RWPE2 (cell line): ENCODE results near the gene AMOTL1.

Experiments used
- ATAC-seq: fragments of 200-7000 bp; cut with Tn5 transposase; 3 replicates; pipeline ENCODE4 v1.9.1; 2021; ENCODE audit warnings: low read depth
- DNase-seq: peaks from one replicate; pipeline ENCODE4 v3.0.0-alpha.2; 2020; ENCODE audit warnings: low spot score
- H3K27ac ChIP-seq: fragments of 450-650 bp; 2 replicates; pipeline ENCODE4 v1.5.1; 2017; ENCODE audit warnings: mild to moderate bottlenecking; ENCODE audit not compliant: poor library complexity, severe bottlenecking
- H3K27me3 ChIP-seq: fragments of 250-450 bp; sonication (Bioruptor Pico); 2 replicates; pipeline ENCODE4 v1.5.1; 2021; ENCODE audit warnings: mild to moderate bottlenecking, moderate library complexity; ENCODE audit not compliant: insufficient read depth, poor library complexity, severe bottlenecking
- H3K36me3 ChIP-seq: fragments of 250-450 bp; sonication (Bioruptor Pico); 2 replicates; pipeline ENCODE4 v1.5.1; 2020; ENCODE audit warnings: low read depth, mild to moderate bottlenecking, moderate library complexity
- H3K4me1 ChIP-seq: fragments of 250-450 bp; sonication (Bioruptor Pico); 2 replicates; pipeline ENCODE4 v1.5.1; 2021; ENCODE audit warnings: mild to moderate bottlenecking, moderate library complexity; ENCODE audit not compliant: insufficient read depth, poor library complexity, severe bottlenecking
- H3K4me3 ChIP-seq: fragments of 250-450 bp; sonication (Bioruptor Pico); 2 replicates; pipeline ENCODE4 v1.5.1; 2021; ENCODE audit warnings: mild to moderate bottlenecking, moderate library complexity; ENCODE audit not compliant: severe bottlenecking
- H3K9me3 ChIP-seq: fragments of 250-450 bp; sonication (Bioruptor Pico); 2 replicates; pipeline ENCODE4 v1.5.1; 2021; ENCODE audit warnings: mild to moderate bottlenecking, moderate library complexity; ENCODE audit not compliant: severe bottlenecking
- TF ChIP-seq, protein P1 (sequence below): fragments of 450-650 bp; IDR thresholded peaks from one replicate; pipeline ENCODE4 v1.5.1; 2017; ENCODE audit warnings: mild to moderate bottlenecking, moderate library complexity; ENCODE audit not compliant: poor library complexity, severe bottlenecking

AMOTL1 gene

DNA sequence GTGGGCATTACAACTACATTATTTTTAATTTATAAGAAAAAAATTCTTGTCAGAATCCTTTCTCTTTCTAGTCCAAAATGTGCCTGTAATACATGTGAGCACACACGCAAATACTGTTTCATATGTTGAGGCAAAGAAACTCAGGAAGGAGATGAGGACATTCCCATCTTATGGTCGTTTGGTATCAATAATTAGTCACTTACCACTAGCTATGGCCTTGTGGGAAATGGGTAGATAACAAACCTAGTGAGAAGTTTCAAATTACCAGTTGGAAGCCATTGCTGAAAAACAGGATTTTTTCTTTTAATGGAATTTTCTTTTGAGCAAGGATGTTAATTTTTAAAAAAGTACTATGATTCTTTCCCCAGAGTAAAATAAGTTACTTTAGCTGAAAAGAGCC is 25.7 kb downstream of the AMOTL1 start:
- TF ChIP-seq, protein P1, sequence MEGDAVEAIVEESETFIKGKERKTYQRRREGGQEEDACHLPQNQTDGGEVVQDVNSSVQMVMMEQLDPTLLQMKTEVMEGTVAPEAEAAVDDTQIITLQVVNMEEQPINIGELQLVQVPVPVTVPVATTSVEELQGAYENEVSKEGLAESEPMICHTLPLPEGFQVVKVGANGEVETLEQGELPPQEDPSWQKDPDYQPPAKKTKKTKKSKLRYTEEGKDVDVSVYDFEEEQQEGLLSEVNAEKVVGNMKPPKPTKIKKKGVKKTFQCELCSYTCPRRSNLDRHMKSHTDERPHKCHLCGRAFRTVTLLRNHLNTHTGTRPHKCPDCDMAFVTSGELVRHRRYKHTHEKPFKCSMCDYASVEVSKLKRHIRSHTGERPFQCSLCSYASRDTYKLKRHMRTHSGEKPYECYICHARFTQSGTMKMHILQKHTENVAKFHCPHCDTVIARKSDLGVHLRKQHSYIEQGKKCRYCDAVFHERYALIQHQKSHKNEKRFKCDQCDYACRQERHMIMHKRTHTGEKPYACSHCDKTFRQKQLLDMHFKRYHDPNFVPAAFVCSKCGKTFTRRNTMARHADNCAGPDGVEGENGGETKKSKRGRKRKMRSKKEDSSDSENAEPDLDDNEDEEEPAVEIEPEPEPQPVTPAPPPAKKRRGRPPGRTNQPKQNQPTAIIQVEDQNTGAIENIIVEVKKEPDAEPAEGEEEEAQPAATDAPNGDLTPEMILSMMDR = no peak
- H3K36me3 ChIP-seq = peaks cover 39% of the 10 kb centered on the region
- peaks cover 53% of the 10 kb centered on the region for H3K4me1 ChIP-seq
- peak overlapping the region; percentile 88 for H3K27ac ChIP-seq
- H3K27me3 ChIP-seq = no peaks in the 10 kb centered on the region
- ATAC-seq = no peak
- DNase-seq = no peak
- no peaks in the 10 kb centered on the region for H3K9me3 ChIP-seq
- no peak overlapping the region for H3K4me3 ChIP-seq

DNA sequence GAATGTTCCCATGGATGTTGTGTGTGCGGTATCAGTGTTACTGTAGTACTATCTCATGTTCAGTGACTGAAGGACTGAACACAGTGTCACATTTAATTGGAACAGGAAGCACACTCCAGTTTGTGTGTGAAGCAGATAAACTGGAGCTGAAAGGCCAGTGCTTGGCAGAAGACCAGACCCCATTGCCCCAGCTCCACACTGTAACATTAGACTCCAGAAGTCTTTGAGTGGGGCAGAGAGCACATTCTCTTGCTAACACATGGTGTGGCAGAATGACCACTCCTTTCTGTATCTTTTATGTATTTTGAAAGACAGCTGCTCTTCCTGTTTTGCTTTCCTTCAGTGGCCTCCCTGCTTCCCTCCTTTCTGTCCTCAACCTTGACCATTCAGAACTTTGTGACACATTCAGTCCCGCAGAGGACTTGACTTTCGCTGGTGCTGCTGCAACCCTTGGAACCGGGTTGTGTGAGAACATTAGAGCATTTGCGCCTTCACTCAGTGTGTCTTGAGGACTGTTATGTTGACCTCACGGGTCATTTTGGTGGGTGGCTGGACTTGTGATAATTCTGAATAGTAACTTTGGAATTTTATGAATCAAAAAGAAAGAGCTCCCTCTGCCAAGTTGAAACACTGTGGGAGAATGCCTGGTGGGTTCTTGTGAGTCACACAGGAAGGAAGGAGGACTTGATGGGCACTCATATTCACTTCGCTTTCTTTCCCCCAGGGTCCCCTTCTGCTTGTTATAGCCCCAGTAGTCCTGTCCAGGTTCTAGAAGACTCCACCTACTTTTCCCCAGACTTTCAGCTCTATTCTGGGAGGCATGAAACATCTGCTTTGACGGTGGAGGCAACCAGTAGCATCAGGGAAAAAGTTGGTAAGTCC is 26.4 kb downstream of the AMOTL1 start:
- no peak for DNase-seq
- no peaks in the 10 kb centered on the region for H3K9me3 ChIP-seq
- TF ChIP-seq, protein P1 = no peak
- no peak overlapping the region for H3K4me3 ChIP-seq
- peaks cover 49% of the 10 kb centered on the region for H3K4me1 ChIP-seq
- H3K27ac ChIP-seq = peak overlapping the region; percentile 88
- H3K27me3 ChIP-seq = no peaks in the 10 kb centered on the region
- H3K36me3 ChIP-seq = peaks cover 46% of the 10 kb centered on the region
- ATAC-seq = peak; percentile 82

DNA sequence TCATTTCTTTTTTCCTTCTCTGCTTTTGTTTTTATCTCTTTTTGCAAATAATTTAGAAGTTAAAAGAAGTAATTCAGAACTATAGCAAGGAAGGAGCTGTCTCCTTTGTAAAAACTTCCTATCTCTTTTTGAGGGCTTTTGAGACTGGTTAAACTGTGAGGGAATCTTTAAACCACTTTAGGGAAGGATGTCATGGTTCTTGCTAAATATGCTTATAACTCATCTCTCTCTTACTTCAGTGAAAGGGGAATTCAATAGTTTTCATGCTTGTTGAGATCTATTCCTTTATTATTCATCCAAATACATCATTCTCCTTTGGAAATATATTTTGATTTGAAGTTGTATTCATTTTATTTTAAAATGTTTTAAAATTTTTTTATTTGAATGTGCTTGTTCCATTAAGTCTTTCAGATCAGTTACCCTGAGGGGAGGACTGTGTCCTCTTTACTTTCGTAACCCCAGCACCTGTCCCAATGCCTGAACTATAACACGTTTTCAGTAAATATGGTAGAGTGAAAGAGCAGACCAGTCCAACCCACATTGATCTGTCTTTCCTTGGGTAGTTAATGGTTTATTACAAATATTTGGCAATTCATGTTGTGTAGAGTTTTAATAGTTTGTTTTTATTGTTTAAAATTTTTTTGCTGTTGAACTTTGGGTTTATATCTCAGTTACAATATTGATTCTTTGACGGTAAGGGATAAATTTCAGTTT is 27.5 kb downstream of the AMOTL1 start:
- H3K27me3 ChIP-seq = no peaks in the 10 kb centered on the region
- TF ChIP-seq, protein P1 = no peak
- H3K9me3 ChIP-seq = no peaks in the 10 kb centered on the region
- peaks cover 49% of the 10 kb centered on the region for H3K4me1 ChIP-seq
- H3K27ac ChIP-seq = peak overlapping the region; percentile 88
- ATAC-seq (no peak), DNase-seq (no peak)
- H3K36me3 ChIP-seq = peaks cover 57% of the 10 kb centered on the region
- no peak overlapping the region for H3K4me3 ChIP-seq

DNA sequence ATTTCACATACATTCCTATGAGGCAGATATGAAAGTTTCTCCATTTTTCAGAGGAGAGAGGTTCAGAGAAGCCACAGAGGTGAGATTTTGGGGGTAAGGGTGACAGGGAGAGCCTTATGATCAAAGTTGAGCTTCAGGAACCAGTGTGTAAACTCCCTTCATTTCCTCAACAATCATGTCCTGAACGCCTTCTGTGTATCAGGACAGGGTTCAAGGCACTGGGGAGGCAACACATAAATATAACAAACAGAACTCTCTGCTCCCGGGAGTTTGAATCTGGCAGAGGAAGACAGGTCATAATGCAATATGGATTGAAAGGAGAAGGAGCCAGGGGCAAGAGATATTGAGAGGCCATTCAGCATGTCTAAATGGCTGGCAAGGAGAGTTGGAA is 28.0 kb downstream of the AMOTL1 start:
- Histone ChIP-seq H3K4me1 (peaks cover 49% of the 10 kb centered on the region), H3K9me3 (no peaks in the 10 kb centered on the region), H3K4me3 (no peak overlapping the region), H3K36me3 (peaks cover 62% of the 10 kb centered on the region), H3K27me3 (no peaks in the 10 kb centered on the region), H3K27ac (peak overlapping the region; percentile 88)
- TF ChIP-seq, protein P1 = no peak
- no peak for DNase-seq
- ATAC-seq = no peak

DNA sequence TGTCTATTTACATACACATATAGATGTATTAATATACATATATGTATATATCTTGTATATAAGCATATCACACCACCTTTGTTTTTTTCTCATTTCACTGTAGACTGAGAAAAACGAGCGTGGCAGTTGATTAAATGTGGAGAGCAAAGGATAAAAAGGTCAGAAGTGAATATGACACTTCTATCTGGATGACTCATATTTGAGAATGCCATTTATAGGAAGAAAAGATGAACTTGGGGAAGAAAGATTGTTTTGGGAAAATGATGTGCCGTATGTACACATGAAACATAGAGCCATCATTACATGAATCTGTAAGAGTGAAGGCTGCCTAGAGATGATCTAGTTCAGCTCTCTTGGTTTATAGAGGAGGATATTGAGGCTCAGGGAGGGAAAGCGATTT is 28.7 kb downstream of the AMOTL1 start:
- H3K4me1 ChIP-seq = peaks cover 49% of the 10 kb centered on the region
- no peak overlapping the region for H3K27ac ChIP-seq
- TF ChIP-seq, protein P1 = no peak
- no peak for ATAC-seq
- H3K4me3 ChIP-seq = no peak overlapping the region
- H3K9me3 ChIP-seq = no peaks in the 10 kb centered on the region
- peaks cover 67% of the 10 kb centered on the region for H3K36me3 ChIP-seq
- H3K27me3 ChIP-seq = no peaks in the 10 kb centered on the region
- no peak for DNase-seq
